Measurements from ENCODE around the gene OR52I1.

Gene OR52I1

DNA sequence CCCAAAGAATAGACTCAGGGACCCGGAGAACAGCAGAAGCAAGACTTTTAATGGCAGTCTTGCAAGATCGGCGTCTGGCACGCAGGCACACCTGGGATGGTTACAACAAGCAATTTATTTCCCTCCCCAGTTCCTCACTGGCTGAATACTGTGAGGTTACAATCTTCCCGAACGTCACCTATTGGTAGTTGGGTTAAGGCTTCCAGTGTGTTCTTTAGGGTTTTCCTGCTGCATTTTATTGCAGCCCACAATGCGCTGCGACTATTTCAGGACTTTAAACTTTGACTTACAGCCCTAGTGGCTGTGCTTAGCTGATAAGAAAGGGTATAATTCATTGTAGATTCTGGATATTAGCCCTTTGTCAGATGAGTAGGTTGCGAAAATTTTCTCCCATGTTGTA, 25.7 kb downstream of the OR52I1 start:
- H3K4me1 ChIP-seq (ENCODE audit: control insufficient read depth, low read length): no peaks in the 10 kb centered on the region
- TF ChIP-seq EZH2phosphoT487 (IDR thresholded peaks at IDR 0.05; ENCODE audit: borderline replicate concordance, low read length): no peak
- TF ChIP-seq, protein P1, sequence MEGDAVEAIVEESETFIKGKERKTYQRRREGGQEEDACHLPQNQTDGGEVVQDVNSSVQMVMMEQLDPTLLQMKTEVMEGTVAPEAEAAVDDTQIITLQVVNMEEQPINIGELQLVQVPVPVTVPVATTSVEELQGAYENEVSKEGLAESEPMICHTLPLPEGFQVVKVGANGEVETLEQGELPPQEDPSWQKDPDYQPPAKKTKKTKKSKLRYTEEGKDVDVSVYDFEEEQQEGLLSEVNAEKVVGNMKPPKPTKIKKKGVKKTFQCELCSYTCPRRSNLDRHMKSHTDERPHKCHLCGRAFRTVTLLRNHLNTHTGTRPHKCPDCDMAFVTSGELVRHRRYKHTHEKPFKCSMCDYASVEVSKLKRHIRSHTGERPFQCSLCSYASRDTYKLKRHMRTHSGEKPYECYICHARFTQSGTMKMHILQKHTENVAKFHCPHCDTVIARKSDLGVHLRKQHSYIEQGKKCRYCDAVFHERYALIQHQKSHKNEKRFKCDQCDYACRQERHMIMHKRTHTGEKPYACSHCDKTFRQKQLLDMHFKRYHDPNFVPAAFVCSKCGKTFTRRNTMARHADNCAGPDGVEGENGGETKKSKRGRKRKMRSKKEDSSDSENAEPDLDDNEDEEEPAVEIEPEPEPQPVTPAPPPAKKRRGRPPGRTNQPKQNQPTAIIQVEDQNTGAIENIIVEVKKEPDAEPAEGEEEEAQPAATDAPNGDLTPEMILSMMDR (IDR thresholded peaks at IDR 0.05; ENCODE audit: low read depth, low read length, poor library complexity, severe bottlenecking): no peak

GRCh38 chr11:4626207-4627099, 32.6 kb downstream of the OR52I1 start:
- Histone ChIP-seq H3K27ac (ENCODE audit: low read depth, low read length) (no peak overlapping the region), H3F3A (ENCODE audit: control insufficient read depth, insufficient read depth) (no peaks in the 10 kb centered on the region), H3K79me2 (ENCODE audit: control insufficient read depth, low read length) (no peaks in the 10 kb centered on the region), H3K36me3 (ENCODE audit: control insufficient read depth, low read length) (no peaks in the 10 kb centered on the region), H3K4me1 (ENCODE audit: control insufficient read depth, low read length) (no peaks in the 10 kb centered on the region), H4K20me1 (ENCODE audit: control insufficient read depth, insufficient read depth, low read depth, low read length) (no peaks in the 10 kb centered on the region), H3K4me2 (ENCODE audit: low read length) (no peak overlapping the region), H3K4me3 (ENCODE audit: low read length) (no peak overlapping the region), H3K27me3 (ENCODE audit: control insufficient read depth, low read length) (0 out of 2 replicates have a peak, but pooled peaks cover 2% of the 10 kb centered on the region), H3K9me3 (ENCODE audit: control insufficient read depth, insufficient read depth, low read length) (no peaks in the 10 kb centered on the region), H3K9me2 (replicated peaks; ENCODE audit: control insufficient read depth, low read length) (no peaks in the 10 kb centered on the region)
- TF ChIP-seq, protein P1 (IDR thresholded peaks at IDR 0.05; ENCODE audit: low read depth, low read length, poor library complexity, severe bottlenecking): peak; percentile 80
- no peak for TF ChIP-seq EZH2phosphoT487 (IDR thresholded peaks at IDR 0.05; ENCODE audit: borderline replicate concordance, low read length)

More for the DNA sequence above, 25.7 kb downstream of the OR52I1 start:
- Histone ChIP-seq H3K27ac (ENCODE audit: low read depth, low read length) (no peak overlapping the region), H3K9me2 (replicated peaks; ENCODE audit: control insufficient read depth, low read length) (no peaks in the 10 kb centered on the region), H3K9me3 (ENCODE audit: control insufficient read depth, insufficient read depth, low read length) (no peaks in the 10 kb centered on the region), H3F3A (ENCODE audit: control insufficient read depth, insufficient read depth) (no peaks in the 10 kb centered on the region), H3K4me2 (ENCODE audit: low read length) (no peak overlapping the region), H3K36me3 (ENCODE audit: control insufficient read depth, low read length) (no peaks in the 10 kb centered on the region), H3K27me3 (ENCODE audit: control insufficient read depth, low read length) (no peaks in the 10 kb centered on the region), H3K4me3 (ENCODE audit: low read length) (no peak overlapping the region), H4K20me1 (ENCODE audit: control insufficient read depth, insufficient read depth, low read depth, low read length) (no peaks in the 10 kb centered on the region), H3K79me2 (ENCODE audit: control insufficient read depth, low read length) (no peaks in the 10 kb centered on the region)

DNA sequence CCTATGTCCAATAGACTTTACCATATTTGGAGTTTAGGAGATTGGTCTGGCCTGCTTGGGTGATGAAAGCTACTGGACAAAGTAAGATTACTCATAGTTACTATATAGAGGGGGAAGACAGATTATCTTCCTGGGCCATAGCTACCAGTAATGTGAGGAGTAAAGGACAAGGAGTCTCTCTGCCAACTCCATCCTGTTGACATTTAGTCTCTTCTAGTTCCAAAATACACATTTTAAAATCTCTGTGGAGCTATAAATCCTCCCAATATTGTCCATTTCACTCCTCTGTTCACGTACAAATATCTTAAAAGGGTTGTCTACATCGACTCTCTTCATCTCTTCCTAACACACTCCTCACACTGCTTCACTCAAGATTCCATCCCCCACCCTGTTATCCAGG, 42.3 kb downstream of the OR52I1 start:
- no peaks in the 10 kb centered on the region for H3K36me3 ChIP-seq (ENCODE audit: control insufficient read depth, low read length)
- H3K4me3 ChIP-seq (ENCODE audit: low read length): no peak overlapping the region
- peaks cover 3% of the 10 kb centered on the region; the same call in 1 of the 2 replicates for H3K27me3 ChIP-seq (ENCODE audit: control insufficient read depth, low read length)
- TF ChIP-seq, protein P1 (IDR thresholded peaks at IDR 0.05; ENCODE audit: low read depth, low read length, poor library complexity, severe bottlenecking): no peak
- no peak for TF ChIP-seq EZH2phosphoT487 (IDR thresholded peaks at IDR 0.05; ENCODE audit: borderline replicate concordance, low read length)
- H3K4me1 ChIP-seq (ENCODE audit: control insufficient read depth, low read length): no peaks in the 10 kb centered on the region
- H3K9me3 ChIP-seq (ENCODE audit: control insufficient read depth, insufficient read depth, low read length): no peaks in the 10 kb centered on the region
- H3K9me2 ChIP-seq (replicated peaks; ENCODE audit: control insufficient read depth, low read length): no peaks in the 10 kb centered on the region
- no peaks in the 10 kb centered on the region for H4K20me1 ChIP-seq (ENCODE audit: control insufficient read depth, insufficient read depth, low read depth, low read length)
- H3K79me2 ChIP-seq (ENCODE audit: control insufficient read depth, low read length): no peaks in the 10 kb centered on the region
- no peaks in the 10 kb centered on the region for H3F3A ChIP-seq (ENCODE audit: control insufficient read depth, insufficient read depth)
- no peak overlapping the region for H3K27ac ChIP-seq (ENCODE audit: low read depth, low read length)
- no peak overlapping the region for H3K4me2 ChIP-seq (ENCODE audit: low read length)
